H1 (cell line): ENCODE data around the gene PRKAR1B. TPM values are rescaled to one million over a fixed set of nuclear protein-coding genes. Genes with fewer than 3 reads are reported as not detected.

ENCODE experiments used
- CTCF ChIA-PET: fragments of 300-600 bp; sonication (Branson Sonifier 250); formaldehyde crosslinking; loops from one replicate; lab custom pipeline; 2021; ENCODE audit not compliant: partially characterized antibody; lab: Charles Lee
- POLR2A ChIA-PET: fragments of 300-600 bp; sonication (Branson Sonifier 250); formaldehyde crosslinking; loops from one replicate; lab custom pipeline; 2021; ENCODE audit warnings: inconsistent platforms; ENCODE audit not compliant: partially characterized antibody; lab: Charles Lee
- DNase-seq, 2 experiments: peaks; one replicate each; pipeline versions ENCODE4 v3.0.0 to v3.0.0-alpha.2; 2010 to 2022; ENCODE audit warnings: low spot score in 2 of 2, low read depth in 1 of 2, mixed read lengths in 1 of 2
- FAIRE-seq: peaks from 2 replicates; lab custom pipeline; 2011; peaks lifted over from hg19 to GRCh38; lab: Jason Lieb, UNC
- H2AFZ ChIP-seq: 2 replicates; pipeline ENCODE4 v1.8.1; 2012; ENCODE audit warnings: low read length, inconsistent platforms
- H2AK5ac ChIP-seq: 2 replicates; pipeline ENCODE4 v1.6.1; 2013; ENCODE audit warnings: low read depth, low read length
- H2BK120ac ChIP-seq: replicated peaks from 2 replicates; pipeline ENCODE3; 2013; ENCODE audit warnings: low read depth, low read length, inconsistent platforms
- H2BK12ac ChIP-seq: 2 replicates; pipeline ENCODE4 v1.6.1; 2013; ENCODE audit warnings: low read depth, low read length
- H2BK15ac ChIP-seq: 2 replicates; pipeline ENCODE4 v1.6.1; 2013; ENCODE audit warnings: low read length
- H2BK20ac ChIP-seq: 2 replicates; pipeline ENCODE4 v1.6.1; 2013; ENCODE audit warnings: low read length
- H2BK5ac ChIP-seq: 2 replicates; pipeline ENCODE4 v1.6.1; 2013; ENCODE audit warnings: low read depth, low read length
- H3K14ac ChIP-seq: 2 replicates; pipeline ENCODE4 v1.6.1; 2013; ENCODE audit warnings: inconsistent platforms; ENCODE audit not compliant: insufficient read length
- H3K18ac ChIP-seq: 2 replicates; pipeline ENCODE4 v1.6.1; 2013; ENCODE audit warnings: low read length; ENCODE audit errors: extremely low read depth
- H3K23ac ChIP-seq: 2 replicates; pipeline ENCODE4 v1.6.1; 2013; ENCODE audit warnings: inconsistent platforms; ENCODE audit not compliant: insufficient read length
- H3K23me2 ChIP-seq: 2 replicates; pipeline ENCODE4 v1.6.1; 2013; ENCODE audit warnings: low read depth, low read length
- H3K27ac ChIP-seq: 2 replicates; pipeline ENCODE4 v1.6.1; 2011; ENCODE audit warnings: low read depth, low read length, inconsistent platforms
- H3K27me3 ChIP-seq, 4 experiments: replicated peaks in 1 of 4; 1 replicate in 1 of 4; 2 replicates in 3 of 4; pipeline versions ENCODE4 v1.6.1 to v1.8.1; 2011 to 2013; ENCODE audit warnings: low read length in 3 of 4, mild to moderate bottlenecking in 3 of 4, inconsistent platforms in 2 of 4, mixed read lengths in 2 of 4, moderate library complexity in 1 of 4; ENCODE audit not compliant: control insufficient read depth in 3 of 4, insufficient read depth in 3 of 4; ENCODE audit errors: extremely low read depth in 1 of 4
- H3K36me3 ChIP-seq, 4 experiments: 2 replicates each; pipeline versions ENCODE4 v1.6.1 to v1.8.1; 2011 to 2013; ENCODE audit warnings: mild to moderate bottlenecking in 4 of 4, low read length in 3 of 4, moderate library complexity in 2 of 4, control low read depth in 1 of 4, inconsistent platforms in 1 of 4; ENCODE audit not compliant: insufficient read depth in 4 of 4, control insufficient read depth in 2 of 4
- H3K4ac ChIP-seq: replicated peaks from 2 replicates; pipeline ENCODE3; 2013; ENCODE audit warnings: low read length, low read depth, mixed read lengths, inconsistent platforms; ENCODE audit not compliant: insufficient read length
- H3K4me1 ChIP-seq, 4 experiments: replicated peaks in 1 of 4; 1 replicate in 1 of 4; 2 replicates in 3 of 4; pipeline versions ENCODE4 v1.6.1 to v1.8.1; 2011 to 2013; ENCODE audit warnings: low read length in 3 of 4, inconsistent platforms in 2 of 4, mixed read lengths in 1 of 4; ENCODE audit not compliant: insufficient read depth in 4 of 4, control insufficient read depth in 3 of 4
- H3K4me2 ChIP-seq, 2 experiments: 2 replicates each; pipeline versions ENCODE4 v1.6.1 to v1.8.1; 2011 to 2013; ENCODE audit warnings: low read depth in 2 of 2, low read length in 2 of 2, control low read depth in 1 of 2, inconsistent platforms in 1 of 2, mild to moderate bottlenecking in 1 of 2; ENCODE audit not compliant: insufficient read depth in 1 of 2
- H3K4me3 ChIP-seq, 4 experiments: fragments of 200-600, 300-600 bp in 1 of 4; sonication (generic), shearing (Covaris generic), sonication (Bioruptor Twin) in 1 of 4; 2 replicates each; pipeline versions ENCODE4 v1.5.1 to v1.8.1; 2011 to 2016; ENCODE audit warnings: low read length in 4 of 4, low read depth in 3 of 4, control low read depth in 2 of 4, inconsistent platforms in 2 of 4, mild to moderate bottlenecking in 2 of 4, mixed read lengths in 1 of 4, moderate library complexity in 1 of 4; ENCODE audit not compliant: insufficient read depth in 2 of 4; ENCODE audit errors: extremely low read depth in 1 of 4
- H3K56ac ChIP-seq: replicated peaks from 2 replicates; pipeline ENCODE3; 2013; ENCODE audit warnings: low read depth, mild to moderate bottlenecking, mixed read lengths, low read length, inconsistent platforms; ENCODE audit not compliant: insufficient read length
- H3K79me1 ChIP-seq: 2 replicates; pipeline ENCODE4 v1.6.1; 2013; ENCODE audit warnings: low read depth, low read length, control low read depth
- H3K79me2 ChIP-seq, 2 experiments: 2 replicates each; pipeline versions ENCODE4 v1.6.1 to v1.8.1; 2012 to 2013; ENCODE audit warnings: low read length in 2 of 2, mild to moderate bottlenecking in 2 of 2, inconsistent platforms in 1 of 2; ENCODE audit not compliant: insufficient read depth in 2 of 2, control insufficient read depth in 1 of 2
- H3K9ac ChIP-seq, 4 experiments: replicated peaks in 1 of 4; 1 replicate in 1 of 4; 2 replicates in 3 of 4; pipeline versions ENCODE4 v1.6.1 to v1.8.1; 2011 to 2013; ENCODE audit warnings: low read depth in 3 of 4, low read length in 3 of 4, control low read depth in 2 of 4, mild to moderate bottlenecking in 2 of 4, moderate library complexity in 2 of 4, inconsistent platforms in 1 of 4; ENCODE audit errors: extremely low read depth in 1 of 4
- H3K9me3 ChIP-seq, 2 experiments: 2 replicates each; pipeline versions ENCODE4 v1.6.1 to v1.8.1; 2012 to 2013; ENCODE audit warnings: mild to moderate bottlenecking in 2 of 2, moderate library complexity in 2 of 2, control low read depth in 1 of 2, inconsistent platforms in 1 of 2, low read depth in 1 of 2, low read length in 1 of 2, mixed read lengths in 1 of 2; ENCODE audit not compliant: insufficient read depth in 2 of 2
- H4K20me1 ChIP-seq, 2 experiments: replicated peaks in 1 of 2; 2 replicates each; pipeline versions ENCODE3 to v1.8.1; 2011 to 2013; ENCODE audit warnings: inconsistent platforms in 2 of 2, low read length in 2 of 2, mild to moderate bottlenecking in 1 of 2; ENCODE audit not compliant: insufficient read depth in 2 of 2, control insufficient read depth in 1 of 2
- H4K5ac ChIP-seq: 2 replicates; pipeline ENCODE4 v1.6.1; 2013; ENCODE audit warnings: low read length, low read depth, mixed read lengths, inconsistent platforms; ENCODE audit not compliant: insufficient read length
- H4K8ac ChIP-seq: 2 replicates; pipeline ENCODE4 v1.8.0; 2013; ENCODE audit warnings: mild to moderate bottlenecking, moderate library complexity, low read length, inconsistent platforms; ENCODE audit not compliant: insufficient read depth; ENCODE audit errors: extremely low read depth
- H4K91ac ChIP-seq: replicated peaks from 2 replicates; pipeline ENCODE3; 2013; ENCODE audit warnings: low read length, mixed read lengths, inconsistent platforms; ENCODE audit not compliant: insufficient read length
- ASH2L ChIP-seq: fragments of 200-600, 300-600 bp; sonication (generic); IDR thresholded peaks from one replicate; pipeline ENCODE4 v1.7.1; 2017; ENCODE audit warnings: low read length
- BCL11A ChIP-seq, 2 experiments: IDR thresholded peaks; one replicate each; pipeline ENCODE4 v1.6.1; 2011; ENCODE audit warnings: low read depth in 2 of 2, low read length in 2 of 2, mild to moderate bottlenecking in 2 of 2
- CHD2 ChIP-seq: IDR thresholded peaks from 2 replicates; pipeline ENCODE4 v1.6.1; 2012; ENCODE audit warnings: low read length, improper control_type of control experiment
- EGR1 ChIP-seq: IDR thresholded peaks from 2 replicates; pipeline ENCODE4 v1.6.1; 2011; ENCODE audit warnings: low read depth, low read length, borderline replicate concordance
- FOSL1 ChIP-seq: IDR thresholded peaks from 2 replicates; pipeline ENCODE4 v1.6.1; 2011; ENCODE audit warnings: mild to moderate bottlenecking, low read depth, low read length, moderate library complexity; ENCODE audit not compliant: insufficient read depth
- GTF2F1 ChIP-seq: IDR thresholded peaks from 2 replicates; pipeline ENCODE4 v1.6.1; 2012; ENCODE audit warnings: low read depth, low read length, improper control_type of control experiment, borderline replicate concordance
- JUN ChIP-seq: IDR thresholded peaks from 2 replicates; pipeline ENCODE4 v1.6.1; 2011; ENCODE audit warnings: low read depth, mild to moderate bottlenecking, improper control_type of control experiment, low read length
- POLR2A ChIP-seq, 2 experiments: IDR thresholded peaks; 1 replicate in 1 of 2; 2 replicates in 1 of 2; pipeline ENCODE4 v1.6.1; 2011; ENCODE audit warnings: low read depth in 2 of 2, low read length in 2 of 2, mild to moderate bottlenecking in 2 of 2; ENCODE audit errors: control extremely low read depth in 1 of 2
- RXRA ChIP-seq: IDR thresholded peaks from 2 replicates; pipeline ENCODE4 v1.6.1; 2011; ENCODE audit warnings: low read depth, mild to moderate bottlenecking, low read length, moderate library complexity; ENCODE audit not compliant: insufficient read depth
- SP2 ChIP-seq: IDR thresholded peaks from 2 replicates; pipeline ENCODE4 v1.6.1; 2012; ENCODE audit warnings: mild to moderate bottlenecking, low read length, inconsistent platforms
- SP4 ChIP-seq: IDR thresholded peaks from 2 replicates; pipeline ENCODE4 v1.6.1; 2012; ENCODE audit warnings: low read length, inconsistent platforms
- TAF1 ChIP-seq: IDR thresholded peaks from 2 replicates; pipeline ENCODE4 v1.6.1; 2011; ENCODE audit warnings: mild to moderate bottlenecking, low read depth, low read length
- TCF12 ChIP-seq: IDR thresholded peaks from 2 replicates; pipeline ENCODE4 v1.6.1; 2011; ENCODE audit warnings: low read depth, mild to moderate bottlenecking, low read length
- WGBS, 2 experiments: shearing (Covaris generic) in 1 of 2; methylation state at CpG; one replicate each; pipeline versions ENCODE4 v1.1.6 to v1.1.7; 2013 to 2015; ENCODE audit warnings: low lambda C conversion rate in 2 of 2, mixed read lengths in 2 of 2, inconsistent platforms in 1 of 2, low coverage in 1 of 2, missing lambda C conversion rate in 1 of 2; ENCODE audit not compliant: insufficient replicate concordance in 2 of 2, insufficient coverage in 1 of 2, insufficient read length in 1 of 2; ENCODE audit errors: extremely low coverage in 1 of 2, missing lambda C conversion rate in 1 of 2; 5-methylcytosine and 5-hydroxymethylcytosine counted together
- polyA plus RNA-seq, 7 experiments: library from polyadenylated mRNA; depleted of rRNA in 3 of 7; stranded (reverse) in 5 of 7; unstranded in 2 of 7; fragments of >200 nt in 5 of 7; fragments of 200-250 nt in 2 of 7; gene quantifications; 1 replicate in 5 of 7; 2 replicates in 1 of 7; 4 replicates in 1 of 7; pipeline versions ENCODE4 v1.2.1 to v1.2.3, GENCODE V29; 2011 to 2013; ENCODE audit warnings: missing spikeins in 2 of 7, mixed read lengths in 2 of 7
- total RNA-seq: library from RNA; stranded (reverse); fragmentation: NEBNext Ultra II Directional; extraction: Animal tissue kit (Norgen Biotek cat#: 25700); gene quantifications from 2 replicates; pipeline ENCODE4 v1.2.1, GENCODE V29; 2021
- TF ChIP-seq, protein P1 (sequence below): IDR thresholded peaks from 2 replicates; pipeline ENCODE4 v1.6.1; 2011; ENCODE audit warnings: low read depth, mild to moderate bottlenecking, low read length; ENCODE audit not compliant: insufficient read depth

Gene PRKAR1B
- total and polyA plus RNA-seq, 2 of the 8 experiments (the other 6 are each of a cell fraction or from before 2014, with no cell fraction given), result 12.3 to 55.7 TPM

DNA sequence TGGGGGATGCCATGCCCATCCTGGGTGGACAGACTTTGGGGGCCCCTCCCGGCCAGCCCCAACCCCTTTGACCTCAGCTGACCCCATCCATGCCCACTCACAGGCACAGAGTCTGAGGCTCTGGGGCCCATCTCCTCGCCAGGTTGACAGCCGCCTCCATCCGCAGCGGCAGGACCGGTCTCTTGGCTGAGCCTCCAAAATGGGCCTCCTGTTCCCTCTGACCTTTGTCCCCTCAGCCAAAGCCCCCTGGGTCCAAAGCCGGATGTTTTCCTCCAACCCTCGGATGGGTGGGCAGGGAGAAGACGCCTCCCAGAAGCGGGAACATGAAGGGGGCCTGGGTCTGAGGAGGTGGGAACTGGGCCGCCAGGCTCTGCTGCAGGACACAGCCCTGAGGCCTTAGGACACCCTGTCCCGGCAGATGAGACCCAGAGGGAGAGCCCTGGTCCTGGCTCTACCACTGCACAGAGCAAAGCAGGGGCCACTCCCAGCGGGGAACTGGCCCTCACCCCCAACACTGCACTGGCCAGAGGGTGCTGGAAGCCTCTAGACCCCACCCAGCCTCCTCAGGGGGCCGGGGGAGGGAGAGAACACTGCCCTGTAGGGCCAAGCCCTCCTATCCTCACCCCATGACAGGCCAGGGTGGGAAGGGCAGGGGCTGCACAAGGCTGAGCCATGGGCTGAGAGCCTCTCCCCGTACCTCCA is 220.0 kb downstream of the PRKAR1B start:
- Histone ChIP-seq H4K91ac (no peak overlapping the region), H2BK5ac (no peak overlapping the region), H3K14ac (no peak overlapping the region), H3K9me3 (no peaks in the 10 kb centered on the region), H4K20me1 (peaks cover 9 to 17% of the 10 kb centered on the region in 2 experiments), H3K9ac (no peak overlapping the region), H3K27ac (no peak overlapping the region; the same call in 1 of the 2 replicates), H2BK12ac (no peak overlapping the region), H3K79me1 (peaks cover 2% of the 10 kb centered on the region), H3K4ac (no peak overlapping the region), H2AFZ (no peak overlapping the region), H3K18ac (no peak overlapping the region), H3K56ac (no peak overlapping the region), H2BK15ac (no peak overlapping the region), H4K8ac (no peak overlapping the region; the same call in 1 of the 2 replicates), H3K23ac (no peak overlapping the region), H3K23me2 (no peaks in the 10 kb centered on the region; the same call in 1 of the 2 replicates)
- DNase-seq, result no peak
- 89% methylated on average over 13 of the region's 15 CpGs; no CpG with 5 or more reads in 1 of the 2 experiments for WGBS, 2 experiments
- POLR2A ChIA-PET, result interaction anchor here (1.0 kb wide), 1 partner anchor 11 kb away, joined by 3 read pairs; no protein-coding TSS in a partner anchor
- TF ChIP-seq SP4, result no peak
- TF ChIP-seq TAF1, result no peak
- TF ChIP-seq ASH2L, result no peak
- TF ChIP-seq JUN, result no peak
- TF ChIP-seq, protein P1, sequence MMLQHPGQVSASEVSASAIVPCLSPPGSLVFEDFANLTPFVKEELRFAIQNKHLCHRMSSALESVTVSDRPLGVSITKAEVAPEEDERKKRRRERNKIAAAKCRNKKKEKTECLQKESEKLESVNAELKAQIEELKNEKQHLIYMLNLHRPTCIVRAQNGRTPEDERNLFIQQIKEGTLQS, result no peak
- TF ChIP-seq BCL11A (IDR thresholded peaks at IDR 0.05; ENCODE audit: low read depth in 2 of 2, low read length in 2 of 2), result no peak
- TF ChIP-seq FOSL1, result no peak
- no peak for TF ChIP-seq RXRA
- no peak for TF ChIP-seq TCF12
- no peak for TF ChIP-seq CHD2
- TF ChIP-seq SP2, result no peak
- TF ChIP-seq EGR1, result no peak
- no peak for TF ChIP-seq GTF2F1
- no peak for TF ChIP-seq POLR2A (IDR thresholded peaks at IDR 0.05; ENCODE audit: control extremely low read depth in 1 of 2, low read depth in 2 of 2, low read length in 2 of 2)
- TF ChIP-seq, all 59 proteins: peak for 0
- H4K5ac ChIP-seq, result no peak overlapping the region
- no peaks in the 10 kb centered on the region; a peak in 1 of 7 replicates for H3K27me3 ChIP-seq
- no peak overlapping the region for H2BK120ac ChIP-seq
- CTCF ChIA-PET, result interaction anchor here (0.6 to 1.3 kb wide), 3 partner anchors 14 to 241 kb away, joined by 3 read pairs; no protein-coding TSS in a partner anchor
- H2BK20ac ChIP-seq, result no peak overlapping the region
- H3K4me1 ChIP-seq, result peaks cover 0 to 3% (median 0%) of the 10 kb centered on the region in 4 experiments; a peak in 2 of 7 replicates
- peaks cover 0 to 8% of the 10 kb centered on the region in 2 experiments; a peak in 1 of 4 replicates for H3K79me2 ChIP-seq
- no peak for FAIRE-seq
- H3K4me2 ChIP-seq, result no peak overlapping the region
- H3K4me3 ChIP-seq, result no peak overlapping the region
- peaks cover 0 to 26% (median 9%) of the 10 kb centered on the region in 4 experiments; a peak in 6 of 8 replicates for H3K36me3 ChIP-seq
- no peak overlapping the region for H2AK5ac ChIP-seq
